ENCODE data around the gene TLR2.

DNA sequence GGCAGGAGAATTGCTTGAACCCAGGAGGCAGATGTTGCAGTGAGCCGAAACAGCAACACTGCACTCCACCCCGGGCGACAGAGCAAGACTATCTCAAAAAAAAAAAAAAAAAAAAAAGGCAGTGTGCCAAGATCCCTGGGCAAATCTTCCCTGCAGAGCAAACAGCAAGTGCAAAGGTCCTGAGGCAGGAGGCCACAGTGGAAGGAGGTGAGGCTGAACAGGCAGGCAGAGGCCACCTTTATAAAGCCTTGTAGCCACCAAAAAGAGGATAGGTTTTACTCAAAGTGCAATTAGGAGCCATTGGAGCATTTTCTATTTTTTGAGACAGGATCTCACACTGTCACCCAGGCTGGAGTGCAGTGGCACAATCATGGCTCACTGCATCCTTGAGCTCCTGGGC is 45.1 kb upstream of the TLR2 start:
- TF ChIP-seq GATA2 (IDR thresholded peaks at IDR 0.05; ENCODE audit: low read depth, low read length) = no peak
- no peak for TF ChIP-seq GATA3 (IDR thresholded peaks at IDR 0.05; ENCODE audit: low read depth, low read length)
